Osteocyte (in vitro differentiated cells): ENCODE results near the gene AK1. TPM values are rescaled to one million over a fixed set of nuclear protein-coding genes. Genes with fewer than 3 reads are reported as not detected.

Source experiments
- DNase-seq: peaks from one replicate; pipeline ENCODE4 v3.0.0; 2021; ENCODE audit warnings: mixed read lengths; ENCODE audit not compliant: unreplicated experiment; ENCODE audit errors: extremely low spot score
- H3K27ac Mint-ChIP-seq: one replicate; pipeline ENCODE4 v1.8.0; 2021; ENCODE audit warnings: mild to moderate bottlenecking, mixed read lengths; ENCODE audit not compliant: unreplicated experiment
- H3K27me3 Mint-ChIP-seq: one replicate; pipeline ENCODE4 v1.8.0; 2021; ENCODE audit warnings: mixed read lengths; ENCODE audit not compliant: unreplicated experiment
- H3K36me3 Mint-ChIP-seq: one replicate; pipeline ENCODE4 v1.8.0; 2021; ENCODE audit warnings: mixed read lengths; ENCODE audit not compliant: unreplicated experiment
- H3K4me1 Mint-ChIP-seq: one replicate; pipeline ENCODE4 v1.8.0; 2021; ENCODE audit warnings: mixed read lengths; ENCODE audit not compliant: unreplicated experiment
- H3K4me3 Mint-ChIP-seq: one replicate; pipeline ENCODE4 v1.8.0; 2021; ENCODE audit warnings: mild to moderate bottlenecking, moderate library complexity, mixed read lengths; ENCODE audit not compliant: unreplicated experiment
- H3K9me3 Mint-ChIP-seq: one replicate; pipeline ENCODE4 v1.8.0; 2021; ENCODE audit warnings: mixed read lengths; ENCODE audit not compliant: unreplicated experiment
- total RNA-seq: library from RNA; stranded (reverse); gene quantifications from 2 replicates; pipeline ENCODE4 v1.2.1, GENCODE V29; 2021
- TF ChIP-seq, protein P1 (sequence below): fragments of 200-600 bp; sonication (generic); IDR thresholded peaks from 2 replicates; pipeline ENCODE4 v1.5.0; 2021; ENCODE audit warnings: antibody characterized with exemption, mild to moderate bottlenecking, moderate library complexity

Gene AK1
- total RNA-seq, 1 donor from 2014 or later, result 57.6 TPM

DNA sequence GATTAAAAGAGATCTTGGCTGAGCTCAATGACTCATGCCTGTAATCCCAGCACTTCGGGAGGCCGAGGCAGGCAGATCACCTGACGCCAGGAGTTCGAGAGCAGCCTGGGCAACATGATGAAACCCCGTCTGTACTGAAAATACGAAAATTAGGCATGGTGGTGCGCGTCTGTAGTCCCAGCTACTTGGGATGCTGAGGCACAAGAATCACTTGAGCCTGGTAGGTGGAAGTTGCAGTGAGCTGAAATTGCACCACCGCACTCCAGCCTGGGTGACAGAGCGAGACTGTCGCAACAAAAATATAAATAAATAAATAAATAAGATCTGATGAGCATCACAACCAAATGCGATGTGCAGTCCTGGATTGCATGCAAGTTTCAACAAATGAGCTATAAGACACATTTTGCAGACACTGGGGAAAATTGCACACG lies 14.3 kb downstream of the AK1 start:
- H3K9me3 Mint-ChIP-seq, result no peaks in the 10 kb centered on the region
- H3K4me1 Mint-ChIP-seq, result peaks cover 14% of the 10 kb centered on the region
- no peak overlapping the region for H3K27ac Mint-ChIP-seq
- TF ChIP-seq, protein P1, sequence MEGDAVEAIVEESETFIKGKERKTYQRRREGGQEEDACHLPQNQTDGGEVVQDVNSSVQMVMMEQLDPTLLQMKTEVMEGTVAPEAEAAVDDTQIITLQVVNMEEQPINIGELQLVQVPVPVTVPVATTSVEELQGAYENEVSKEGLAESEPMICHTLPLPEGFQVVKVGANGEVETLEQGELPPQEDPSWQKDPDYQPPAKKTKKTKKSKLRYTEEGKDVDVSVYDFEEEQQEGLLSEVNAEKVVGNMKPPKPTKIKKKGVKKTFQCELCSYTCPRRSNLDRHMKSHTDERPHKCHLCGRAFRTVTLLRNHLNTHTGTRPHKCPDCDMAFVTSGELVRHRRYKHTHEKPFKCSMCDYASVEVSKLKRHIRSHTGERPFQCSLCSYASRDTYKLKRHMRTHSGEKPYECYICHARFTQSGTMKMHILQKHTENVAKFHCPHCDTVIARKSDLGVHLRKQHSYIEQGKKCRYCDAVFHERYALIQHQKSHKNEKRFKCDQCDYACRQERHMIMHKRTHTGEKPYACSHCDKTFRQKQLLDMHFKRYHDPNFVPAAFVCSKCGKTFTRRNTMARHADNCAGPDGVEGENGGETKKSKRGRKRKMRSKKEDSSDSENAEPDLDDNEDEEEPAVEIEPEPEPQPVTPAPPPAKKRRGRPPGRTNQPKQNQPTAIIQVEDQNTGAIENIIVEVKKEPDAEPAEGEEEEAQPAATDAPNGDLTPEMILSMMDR, result no peak
- no peaks in the 10 kb centered on the region for H3K27me3 Mint-ChIP-seq
- H3K36me3 Mint-ChIP-seq, result peaks cover 9% of the 10 kb centered on the region
- DNase-seq, result no peak
- H3K4me3 Mint-ChIP-seq, result no peak overlapping the region

GRCh38 chr9:127862075-127863011 lies 15.1 kb downstream of the AK1 start:
- H3K27me3 Mint-ChIP-seq, result no peaks in the 10 kb centered on the region
- DNase-seq, result no peak
- H3K4me1 Mint-ChIP-seq, result peaks cover 22% of the 10 kb centered on the region
- H3K27ac Mint-ChIP-seq, result no peak overlapping the region
- no peak overlapping the region for H3K4me3 Mint-ChIP-seq
- H3K9me3 Mint-ChIP-seq, result no peaks in the 10 kb centered on the region
- TF ChIP-seq, protein P1, result no peak
- H3K36me3 Mint-ChIP-seq, result peaks cover 3% of the 10 kb centered on the region

DNA sequence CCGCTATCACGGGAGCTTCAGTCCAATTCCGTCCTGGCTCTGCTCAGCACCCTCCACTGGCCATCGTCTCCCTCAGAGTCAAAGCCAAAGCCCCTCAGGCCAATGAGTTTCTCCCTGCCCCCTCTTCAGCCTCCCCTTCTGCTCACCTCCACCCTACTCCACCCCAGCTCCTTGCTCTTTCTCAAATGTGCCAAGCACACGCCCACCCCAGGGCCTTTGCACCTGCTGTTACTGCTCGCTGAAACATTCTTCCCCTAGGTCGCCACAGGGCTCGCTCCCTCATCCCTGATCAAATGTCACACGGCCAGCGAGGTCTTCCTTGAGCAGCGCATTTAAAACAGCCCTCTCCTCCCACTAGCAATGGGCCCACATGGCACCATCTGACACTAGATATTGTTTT lies 16.7 kb downstream of the AK1 start:
- TF ChIP-seq, protein P1, result no peak
- Mint-ChIP-seq H3K4me3 (no peak overlapping the region), H3K9me3 (no peaks in the 10 kb centered on the region), H3K27ac (no peak overlapping the region), H3K27me3 (no peaks in the 10 kb centered on the region), H3K36me3 (no peaks in the 10 kb centered on the region), H3K4me1 (peaks cover 26% of the 10 kb centered on the region)
- DNase-seq, result no peak

GRCh38 chr9:127860260-127860659 lies 17.2 kb downstream of the AK1 start:
- Mint-ChIP-seq H3K27me3 (no peaks in the 10 kb centered on the region), H3K27ac (peak overlapping the region; percentile 50), H3K4me1 (peaks cover 26% of the 10 kb centered on the region)

DNA sequence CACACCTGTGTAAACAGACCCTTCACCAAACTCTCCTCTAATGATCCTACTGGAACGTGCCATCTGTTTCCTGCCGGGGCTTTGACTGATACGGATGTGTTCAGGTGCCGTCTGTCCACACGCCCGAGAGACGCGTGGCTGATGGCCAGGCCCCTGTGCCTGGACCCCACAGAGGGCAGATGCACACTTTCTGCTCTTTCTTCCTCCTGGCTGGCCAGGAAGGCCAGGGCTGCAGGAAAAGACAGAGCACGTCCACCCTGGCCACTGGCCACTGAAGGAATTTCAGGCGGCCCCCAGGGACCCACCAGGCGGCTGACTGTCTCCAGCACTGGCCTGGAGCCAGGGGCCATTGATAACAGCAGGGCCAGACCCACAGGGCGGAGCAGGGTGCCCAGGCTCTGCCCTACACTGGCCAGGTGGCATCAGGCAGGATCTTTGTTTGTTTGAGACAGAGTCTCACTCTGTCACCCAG lies 19.4 kb downstream of the AK1 start:
- peaks cover 40% of the 10 kb centered on the region for H3K4me1 Mint-ChIP-seq
- H3K36me3 Mint-ChIP-seq, result no peaks in the 10 kb centered on the region
- TF ChIP-seq, protein P1, result no peak
- H3K9me3 Mint-ChIP-seq, result no peaks in the 10 kb centered on the region
- H3K27me3 Mint-ChIP-seq, result no peaks in the 10 kb centered on the region
- peak overlapping the region; percentile 30 for H3K4me3 Mint-ChIP-seq
- peak overlapping the region; percentile 73 for H3K27ac Mint-ChIP-seq
- DNase-seq, result no peak

More at GRCh38 chr9:127860260-127860659, 17.2 kb downstream of the AK1 start:
- TF ChIP-seq, protein P1, result no peak
- H3K9me3 Mint-ChIP-seq, result no peaks in the 10 kb centered on the region
- H3K4me3 Mint-ChIP-seq, result no peak overlapping the region
- no peaks in the 10 kb centered on the region for H3K36me3 Mint-ChIP-seq
- no peak for DNase-seq
